GM06990 (cell line): ENCODE results near the gene ANKS1A.

ENCODE experiments used
- DNase-seq: peaks from one replicate; pipeline ENCODE4 v3.0.0-alpha.2; 2011; ENCODE audit not compliant: insufficient read length; ENCODE audit errors: extremely low read depth
- H3K27me3 ChIP-seq: replicated peaks from 2 replicates; pipeline ENCODE4 v1.6.0; 2011; ENCODE audit warnings: low read length; ENCODE audit not compliant: control insufficient read depth, insufficient read depth
- H3K36me3 ChIP-seq: 2 replicates; pipeline ENCODE4 v1.5.1; 2011; ENCODE audit warnings: low read length; ENCODE audit not compliant: control insufficient read depth, insufficient read depth
- H3K4me3 ChIP-seq: replicated peaks from 2 replicates; pipeline ENCODE4 v1.5.1; 2011; ENCODE audit warnings: low read depth, mild to moderate bottlenecking, control low read depth, low read length
- TF ChIP-seq, protein P1 (sequence below): IDR thresholded peaks from 2 replicates; pipeline ENCODE4 v1.5.1; 2011; ENCODE audit warnings: low read length, control low read depth, mild to moderate bottlenecking, inconsistent platforms; ENCODE audit not compliant: insufficient read depth, poor library complexity, severe bottlenecking

ANKS1A gene

DNA sequence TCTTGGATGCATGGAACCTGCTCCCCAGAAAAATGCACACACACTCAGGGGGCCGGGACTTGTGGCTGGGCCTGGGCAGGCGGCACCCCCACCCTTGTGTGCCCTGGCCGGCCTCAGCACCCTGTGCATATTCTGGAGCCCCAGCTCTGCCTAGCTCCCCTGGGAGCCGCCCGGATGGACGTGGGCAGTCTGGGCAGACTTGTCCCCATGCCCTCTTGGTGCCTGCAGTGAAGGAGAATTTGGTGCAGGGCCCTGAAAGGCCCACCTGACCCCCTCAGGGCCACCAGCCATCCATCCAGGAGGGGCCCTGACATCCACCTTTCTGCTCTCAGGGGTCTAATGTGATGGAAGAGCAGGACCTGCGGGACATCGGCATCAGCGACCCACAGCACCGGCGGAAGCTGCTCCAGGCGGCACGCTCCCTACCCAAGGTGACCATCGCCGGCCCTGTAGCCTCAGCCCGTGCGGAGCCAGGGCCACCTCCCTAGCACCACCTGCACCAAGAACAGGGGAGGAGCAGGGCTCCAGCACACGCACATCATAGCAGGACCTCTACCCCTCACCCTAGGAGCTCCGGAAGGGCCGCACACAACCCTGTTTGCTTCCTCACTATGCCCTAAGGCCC lies 189.3 kb downstream of the ANKS1A start:
- no peak for DNase-seq
- TF ChIP-seq, protein P1, sequence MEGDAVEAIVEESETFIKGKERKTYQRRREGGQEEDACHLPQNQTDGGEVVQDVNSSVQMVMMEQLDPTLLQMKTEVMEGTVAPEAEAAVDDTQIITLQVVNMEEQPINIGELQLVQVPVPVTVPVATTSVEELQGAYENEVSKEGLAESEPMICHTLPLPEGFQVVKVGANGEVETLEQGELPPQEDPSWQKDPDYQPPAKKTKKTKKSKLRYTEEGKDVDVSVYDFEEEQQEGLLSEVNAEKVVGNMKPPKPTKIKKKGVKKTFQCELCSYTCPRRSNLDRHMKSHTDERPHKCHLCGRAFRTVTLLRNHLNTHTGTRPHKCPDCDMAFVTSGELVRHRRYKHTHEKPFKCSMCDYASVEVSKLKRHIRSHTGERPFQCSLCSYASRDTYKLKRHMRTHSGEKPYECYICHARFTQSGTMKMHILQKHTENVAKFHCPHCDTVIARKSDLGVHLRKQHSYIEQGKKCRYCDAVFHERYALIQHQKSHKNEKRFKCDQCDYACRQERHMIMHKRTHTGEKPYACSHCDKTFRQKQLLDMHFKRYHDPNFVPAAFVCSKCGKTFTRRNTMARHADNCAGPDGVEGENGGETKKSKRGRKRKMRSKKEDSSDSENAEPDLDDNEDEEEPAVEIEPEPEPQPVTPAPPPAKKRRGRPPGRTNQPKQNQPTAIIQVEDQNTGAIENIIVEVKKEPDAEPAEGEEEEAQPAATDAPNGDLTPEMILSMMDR, result no peak
- Histone ChIP-seq H3K27me3 (no peaks in the 10 kb centered on the region), H3K36me3 (peaks cover 2% of the 10 kb centered on the region), H3K4me3 (no peak overlapping the region)

DNA sequence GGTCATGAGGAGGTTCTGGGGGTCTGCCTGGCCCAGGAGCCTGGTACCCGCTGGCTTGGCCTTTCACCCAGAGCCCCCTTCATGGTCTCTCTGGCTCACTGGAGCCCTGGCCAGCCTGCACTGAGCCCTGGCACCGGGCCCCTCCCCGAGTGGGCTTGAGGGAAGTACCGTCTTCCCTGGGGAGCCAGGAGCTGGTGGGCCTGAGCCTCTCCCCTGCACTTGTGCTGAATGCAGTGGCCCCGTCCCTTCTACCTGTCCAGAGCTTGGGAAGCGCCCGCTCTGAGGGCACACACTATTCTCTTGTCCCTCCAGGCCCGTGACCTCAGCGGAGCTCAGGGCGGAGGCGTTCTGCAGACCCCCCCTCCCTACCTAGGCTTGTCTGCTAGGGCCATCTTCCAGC lies 189.8 kb downstream of the ANKS1A start:
- TF ChIP-seq, protein P1, result no peak
- DNase-seq, result no peak
- H3K36me3 ChIP-seq, result peaks cover 2% of the 10 kb centered on the region
- H3K27me3 ChIP-seq, result no peaks in the 10 kb centered on the region
- no peak overlapping the region for H3K4me3 ChIP-seq

DNA sequence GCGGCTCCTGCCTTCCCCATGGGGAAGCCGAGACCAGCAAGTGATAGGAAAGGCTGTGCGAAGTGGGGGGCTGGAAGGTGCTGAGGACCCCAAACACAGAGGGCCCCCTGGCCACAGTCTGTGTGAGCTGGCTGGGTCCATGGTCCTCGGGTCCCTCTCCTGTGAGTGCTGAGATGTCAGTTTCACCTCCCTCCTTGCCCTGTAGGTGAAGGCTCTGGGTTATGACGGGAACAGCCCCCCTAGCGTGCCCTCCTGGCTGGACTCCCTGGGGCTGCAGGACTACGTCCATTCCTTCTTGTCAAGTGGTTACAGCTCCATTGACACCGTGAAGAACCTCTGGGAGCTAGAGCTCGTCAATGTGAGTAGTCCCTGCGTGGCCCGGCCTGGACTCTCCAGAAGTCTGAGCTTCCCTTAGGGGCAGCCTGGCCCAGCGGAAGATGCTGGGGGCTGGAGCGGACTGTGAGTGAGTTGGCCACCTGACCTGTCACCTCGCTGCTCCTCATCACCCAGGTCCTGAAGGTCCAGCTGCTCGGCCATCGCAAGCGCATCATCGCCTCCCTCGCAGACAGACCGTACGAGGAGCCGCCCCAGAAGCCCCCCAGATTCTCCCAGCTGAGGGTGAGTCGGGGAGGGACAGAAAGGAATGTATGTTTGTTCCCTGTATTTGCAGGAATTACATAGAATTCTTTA lies 190.4 kb downstream of the ANKS1A start:
- no peaks in the 10 kb centered on the region for H3K27me3 ChIP-seq
- TF ChIP-seq, protein P1, result no peak
- peaks cover 2% of the 10 kb centered on the region for H3K36me3 ChIP-seq
- H3K4me3 ChIP-seq, result no peak overlapping the region
- no peak for DNase-seq

DNA sequence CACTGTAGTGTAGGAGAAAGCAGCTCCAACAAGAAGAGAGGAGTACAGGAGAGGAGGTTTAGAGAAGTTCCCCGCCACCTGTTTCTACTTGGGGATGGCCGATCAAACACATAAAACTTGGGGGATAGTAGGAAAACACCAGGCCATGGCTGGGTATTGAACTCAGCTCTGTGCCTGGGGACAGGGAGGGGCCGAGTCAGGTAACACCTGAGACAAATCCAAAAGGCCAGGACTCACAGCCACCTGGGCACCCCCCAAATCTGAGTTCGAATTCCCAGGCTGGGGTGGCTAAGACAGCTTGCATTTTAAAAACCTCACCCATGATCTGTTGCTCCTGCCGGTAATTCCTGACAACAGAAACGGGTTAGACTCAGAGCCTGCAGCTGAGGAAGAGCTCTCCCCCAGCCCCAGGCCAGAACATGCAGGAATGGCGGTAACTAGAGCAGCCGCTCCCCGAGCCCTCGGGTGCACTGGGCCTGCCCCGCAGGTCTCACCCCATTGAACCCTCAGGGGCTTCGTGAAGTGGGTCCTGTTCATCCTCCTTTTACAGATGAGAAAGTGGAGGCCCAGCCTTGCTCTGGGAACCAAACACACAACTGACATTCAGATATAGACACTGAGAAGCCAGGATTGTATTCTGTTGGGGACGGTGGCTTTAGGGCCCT lies 191.1 kb downstream of the ANKS1A start:
- Histone ChIP-seq H3K27me3 (no peaks in the 10 kb centered on the region), H3K4me3 (no peak overlapping the region), H3K36me3 (peaks cover 2% of the 10 kb centered on the region)
- DNase-seq, result no peak
- TF ChIP-seq, protein P1, result no peak

DNA sequence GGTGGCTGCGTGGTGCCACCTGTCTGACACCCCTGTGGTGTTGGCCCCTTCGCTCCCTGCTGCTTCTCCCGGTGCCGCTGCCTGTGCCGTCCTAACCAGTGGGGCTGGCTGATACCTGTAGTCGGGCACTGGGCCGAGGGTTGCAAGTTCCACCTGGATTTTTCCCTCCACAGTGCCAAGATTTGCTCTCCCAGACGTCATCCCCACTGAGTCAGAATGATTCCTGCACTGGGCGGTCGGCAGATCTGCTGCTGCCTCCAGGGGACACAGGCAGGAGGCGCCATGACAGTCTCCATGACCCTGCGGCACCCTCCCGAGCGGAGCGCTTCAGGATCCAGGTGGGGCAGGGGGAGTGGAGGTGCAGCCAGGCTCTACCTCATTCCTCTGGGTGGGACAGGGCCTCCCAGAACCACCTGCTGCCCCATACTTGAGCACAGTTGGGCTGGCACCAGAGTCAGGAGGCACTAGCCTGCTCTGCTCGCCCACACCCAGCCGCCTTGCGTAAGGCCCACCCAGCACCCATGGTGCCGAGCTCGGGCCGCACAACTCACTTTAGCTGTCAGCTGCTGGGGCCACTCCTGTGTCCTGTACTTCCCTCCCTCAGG lies 191.9 kb downstream of the ANKS1A start:
- DNase-seq, result no peak
- Histone ChIP-seq H3K4me3 (no peak overlapping the region), H3K36me3 (peaks cover 2% of the 10 kb centered on the region), H3K27me3 (no peaks in the 10 kb centered on the region)
- TF ChIP-seq, protein P1, result no peak
